GM08714 (cell line): ENCODE data around the gene NEGR1.

Source experiments
- H3K4me3 ChIP-seq: fragments of 200-500 bp; sonication (Bioruptor generic); 2 replicates; pipeline ENCODE4 v1.5.1; 2014; ENCODE audit warnings: mild to moderate bottlenecking, low read length, inconsistent platforms
- ZNF274 ChIP-seq: IDR thresholded peaks from 2 replicates; pipeline ENCODE4 v1.6.1; 2012; ENCODE audit warnings: mild to moderate bottlenecking, low read depth, low read length

NEGR1 gene

GRCh38 chr1:71828431-71829012, 453.8 kb downstream of the NEGR1 start:
- H3K4me3 ChIP-seq: no peak overlapping the region
- no peak for TF ChIP-seq ZNF274

- TF ChIP-seq ZNF274: no peak
- H3K4me3 ChIP-seq: no peak overlapping the region
Observed at GRCh38 chr1:71823708-71824305, 458.5 kb downstream of the NEGR1 start.

GRCh38 chr1:71817028-71817427, 465.3 kb downstream of the NEGR1 start:
- no peak overlapping the region for H3K4me3 ChIP-seq
- no peak for TF ChIP-seq ZNF274

GRCh38 chr1:71809085-71809484, 473.3 kb downstream of the NEGR1 start:
- no peak overlapping the region for H3K4me3 ChIP-seq
- no peak for TF ChIP-seq ZNF274

DNA sequence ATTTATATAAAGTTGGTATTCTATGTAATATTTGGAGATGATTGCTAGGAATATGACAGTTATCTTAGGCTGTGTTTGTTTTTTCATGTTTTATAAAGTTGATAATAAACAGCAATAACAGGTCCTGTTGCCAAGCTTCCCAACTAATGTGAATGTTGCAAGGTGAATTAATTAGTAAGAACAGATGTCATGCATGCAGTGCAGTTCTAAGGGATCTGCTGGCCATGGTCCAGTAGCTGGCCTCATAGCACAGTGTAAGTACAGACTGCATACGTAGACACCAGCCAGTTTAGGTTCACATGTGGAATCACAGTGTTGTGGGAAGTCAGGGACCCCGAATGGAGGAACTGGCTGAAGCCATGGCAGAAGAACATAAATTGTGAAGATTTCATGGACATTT, 478.2 kb downstream of the NEGR1 start:
- no peak for TF ChIP-seq ZNF274
- no peak overlapping the region for H3K4me3 ChIP-seq

GRCh38 chr1:71796006-71796405, 486.3 kb downstream of the NEGR1 start:
- no peak for TF ChIP-seq ZNF274

DNA sequence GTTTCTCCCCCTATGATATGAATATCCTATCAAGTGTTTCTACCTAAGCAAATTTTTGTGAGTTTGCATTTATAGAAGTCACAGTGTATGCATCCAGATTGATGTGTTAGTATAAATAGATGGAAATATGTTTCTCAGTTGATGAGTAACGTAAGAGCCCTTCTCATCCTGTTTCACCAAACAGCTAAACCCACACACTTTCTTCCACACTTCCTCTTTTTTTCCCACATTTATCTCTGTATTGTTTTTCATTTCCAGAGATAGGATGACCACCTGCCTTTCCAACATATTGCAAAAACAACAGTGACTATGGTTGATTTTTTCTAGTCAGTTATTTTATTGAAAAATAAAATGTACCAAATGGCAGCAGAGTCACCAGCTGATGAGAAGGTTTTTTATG, 490.1 kb downstream of the NEGR1 start:
- no peak overlapping the region for H3K4me3 ChIP-seq
- TF ChIP-seq ZNF274: no peak

More at GRCh38 chr1:71796006-71796405, 486.3 kb downstream of the NEGR1 start:
- H3K4me3 ChIP-seq: no peak overlapping the region

- no peak for TF ChIP-seq ZNF274
Observed at GRCh38 chr1:71788113-71788512, 494.2 kb downstream of the NEGR1 start.

GRCh38 chr1:71787699-71788098, 494.6 kb downstream of the NEGR1 start:
- H3K4me3 ChIP-seq: no peak overlapping the region
- no peak for TF ChIP-seq ZNF274

More at GRCh38 chr1:71788113-71788512, 494.2 kb downstream of the NEGR1 start:
- no peak overlapping the region for H3K4me3 ChIP-seq

GRCh38 chr1:71786218-71786617, 496.1 kb downstream of the NEGR1 start:
- TF ChIP-seq ZNF274: no peak
- H3K4me3 ChIP-seq: no peak overlapping the region

DNA sequence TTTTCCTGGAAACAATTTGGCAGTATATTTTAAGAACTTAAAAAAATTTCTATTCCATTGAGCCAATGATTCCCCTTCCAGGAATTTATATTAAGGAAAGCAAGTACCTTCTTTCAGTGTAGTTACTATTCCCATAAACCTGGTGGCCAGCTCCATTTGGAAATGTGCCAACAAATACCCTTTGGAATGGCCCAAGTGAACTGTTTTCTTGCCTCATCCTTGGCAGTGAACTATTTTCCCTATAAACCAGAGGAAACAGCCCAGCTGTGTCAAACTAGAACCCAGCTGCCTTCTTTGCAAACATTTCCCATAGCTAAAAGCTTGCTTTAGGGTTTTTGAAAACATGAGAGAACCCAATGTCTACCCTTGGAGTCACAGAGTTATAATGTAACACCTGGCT, 496.9 kb downstream of the NEGR1 start:
- H3K4me3 ChIP-seq: no peak overlapping the region
- TF ChIP-seq ZNF274: no peak

DNA sequence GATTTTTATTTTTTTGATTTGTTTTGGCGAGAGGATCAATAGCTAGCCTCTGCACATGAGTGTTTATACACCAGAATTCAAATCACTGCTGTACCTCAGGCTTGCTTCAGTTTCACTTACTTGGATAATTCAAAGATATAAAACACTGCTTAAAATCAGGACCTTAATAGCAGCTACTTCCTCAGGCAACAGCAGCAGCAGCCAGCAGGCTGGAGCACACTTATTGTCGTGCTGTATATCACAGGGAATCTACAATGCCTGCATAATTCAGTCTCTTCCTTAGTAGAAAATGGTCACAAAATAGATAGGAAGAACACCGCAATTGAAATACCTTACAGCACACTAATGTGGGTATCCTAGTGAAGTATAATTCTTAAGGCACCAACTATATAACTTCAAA, 497.3 kb downstream of the NEGR1 start:
- H3K4me3 ChIP-seq: no peak overlapping the region
- no peak for TF ChIP-seq ZNF274

DNA sequence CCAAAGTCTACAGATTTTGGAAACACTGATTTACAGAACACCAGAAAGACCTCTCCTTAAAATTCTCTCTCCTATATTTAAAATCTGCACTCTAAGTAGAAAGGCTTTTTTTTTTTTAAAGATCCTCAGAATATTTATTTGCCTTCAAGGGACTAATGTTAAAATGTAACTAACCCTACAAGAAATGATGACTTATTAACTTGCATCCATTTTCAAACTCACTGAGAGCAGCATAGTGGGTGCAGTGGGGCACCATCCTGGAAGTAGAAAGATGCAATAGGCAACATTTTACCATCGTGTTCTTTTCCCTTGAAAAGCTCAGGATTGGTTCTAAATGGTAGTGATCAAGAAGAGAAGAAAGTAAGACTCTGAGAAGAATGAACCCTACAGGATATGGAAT, 498.1 kb downstream of the NEGR1 start:
- no peak overlapping the region for H3K4me3 ChIP-seq
- TF ChIP-seq ZNF274: no peak

GRCh38 chr1:71783071-71783470, 499.3 kb downstream of the NEGR1 start:
- no peak for TF ChIP-seq ZNF274

GRCh38 chr1:71781450-71781849, 500.9 kb downstream of the NEGR1 start:
- no peak for TF ChIP-seq ZNF274
- no peak overlapping the region for H3K4me3 ChIP-seq

More at GRCh38 chr1:71783071-71783470, 499.3 kb downstream of the NEGR1 start:
- H3K4me3 ChIP-seq: no peak overlapping the region

GRCh38 chr1:71780681-71781080, 501.7 kb downstream of the NEGR1 start:
- no peak for TF ChIP-seq ZNF274
- H3K4me3 ChIP-seq: no peak overlapping the region
